Activated CD4-positive, alpha-beta T cell treated with anti-CD3 and anti-CD28 coated beads for 48 hours (primary cell): ENCODE results near the gene NCAN.
A peak's percentile ranks its signal among the peaks of the same experiment; 100 is the strongest.
"Not testable (repeated sequence)": the region's sequence is repeated elsewhere in the genome, so short reads cannot be mapped to it uniquely, and the experiment has no call there.

Experiments used
- DNase-seq: peaks from one replicate; pipeline ENCODE4 v3.0.0-alpha.2; 2020

The NCAN gene

DNA sequence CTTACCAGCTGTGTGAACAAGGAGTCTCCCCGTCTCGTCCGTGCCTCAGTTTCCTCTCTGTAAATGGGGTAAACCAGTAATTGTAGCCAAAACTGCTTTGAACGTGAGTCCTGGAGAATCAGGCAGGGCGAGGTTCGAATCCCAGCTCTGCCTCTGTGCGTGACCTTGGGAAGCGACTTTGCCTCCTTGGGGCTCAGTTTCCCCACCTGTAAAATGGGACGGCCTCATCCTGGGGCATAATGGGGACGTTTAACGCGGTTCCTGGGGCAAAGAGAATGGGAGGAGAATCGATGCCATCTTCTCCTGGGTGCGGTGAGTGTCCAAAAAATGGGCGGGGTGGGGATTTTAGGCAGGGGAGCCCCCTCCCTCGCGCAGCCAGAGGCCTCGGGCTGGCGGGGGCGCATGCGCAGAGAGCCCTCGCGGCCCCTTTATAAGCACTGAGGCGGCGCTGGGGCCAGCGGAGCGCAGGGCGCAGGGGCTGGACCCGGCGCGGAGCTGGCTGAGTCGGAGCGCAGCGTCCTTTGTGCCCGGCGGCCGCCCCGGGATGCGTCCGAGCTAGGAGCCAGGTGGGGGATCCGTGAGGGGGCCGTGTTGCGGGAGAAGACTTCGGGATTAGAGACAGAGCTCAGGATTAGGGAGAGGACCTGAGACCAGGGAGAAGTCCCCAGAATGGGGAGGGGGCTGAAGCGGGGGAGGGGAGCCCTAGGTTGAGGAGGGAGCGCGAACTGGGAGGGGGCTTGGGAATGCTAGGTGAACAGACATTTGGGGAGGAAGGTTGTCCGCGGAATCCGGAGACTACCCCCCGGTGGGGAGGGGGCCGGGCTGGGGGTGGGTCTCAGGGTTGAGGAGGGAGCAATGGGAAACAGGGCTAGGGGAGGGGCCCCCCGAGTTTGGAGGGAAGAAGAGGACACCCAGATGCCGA lies at the start of gene NCAN:
Gene NCAN (plus strand): TSS at position 460 of the 922 bp plus-strand sequence. CDS start 4,996 bp downstream, outside the sequence.
- no peak for DNase-seq

DNA sequence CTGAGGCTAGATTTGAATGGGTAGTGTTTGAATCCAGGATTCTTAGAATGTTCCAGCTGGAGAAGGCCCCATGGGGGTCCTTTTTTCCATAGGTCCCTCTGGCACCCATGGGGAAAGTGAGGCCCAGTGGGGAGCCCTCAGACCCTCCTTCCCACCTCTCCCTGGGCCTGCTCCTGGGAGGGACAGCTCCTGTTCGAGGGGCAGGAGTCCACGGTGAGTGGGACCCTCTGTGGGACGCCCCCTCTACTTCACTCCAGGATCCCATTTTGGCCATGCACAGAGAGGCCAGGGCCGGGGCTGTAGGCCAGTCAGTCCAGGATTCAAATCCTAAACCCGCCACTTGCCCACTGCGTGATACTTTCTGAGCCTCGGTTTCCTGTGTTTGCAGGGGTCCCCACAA lies 49.3 kb upstream of the NCAN start:
- DNase-seq: no peak

DNA sequence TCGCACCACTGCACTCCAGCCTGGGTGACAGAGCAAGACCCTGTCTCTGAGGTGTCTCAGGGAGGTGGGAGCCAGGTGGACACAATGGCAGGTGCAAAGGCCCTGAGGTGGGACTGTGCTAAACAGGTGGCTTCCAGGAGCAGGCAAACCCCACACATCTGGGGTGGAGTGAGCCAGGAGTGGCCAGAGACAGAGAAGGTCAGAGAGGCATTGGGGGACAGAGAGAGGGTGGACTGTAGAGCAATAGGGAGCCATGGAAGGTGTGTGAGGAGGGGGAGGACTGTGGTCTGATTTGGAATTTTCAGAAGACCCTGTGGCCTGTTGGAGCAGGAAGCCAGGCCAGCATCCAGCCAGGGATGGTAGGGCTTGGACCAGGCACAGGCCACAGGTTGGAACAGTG lies 46.4 kb upstream of the NCAN start:
- DNase-seq: no peak

DNA sequence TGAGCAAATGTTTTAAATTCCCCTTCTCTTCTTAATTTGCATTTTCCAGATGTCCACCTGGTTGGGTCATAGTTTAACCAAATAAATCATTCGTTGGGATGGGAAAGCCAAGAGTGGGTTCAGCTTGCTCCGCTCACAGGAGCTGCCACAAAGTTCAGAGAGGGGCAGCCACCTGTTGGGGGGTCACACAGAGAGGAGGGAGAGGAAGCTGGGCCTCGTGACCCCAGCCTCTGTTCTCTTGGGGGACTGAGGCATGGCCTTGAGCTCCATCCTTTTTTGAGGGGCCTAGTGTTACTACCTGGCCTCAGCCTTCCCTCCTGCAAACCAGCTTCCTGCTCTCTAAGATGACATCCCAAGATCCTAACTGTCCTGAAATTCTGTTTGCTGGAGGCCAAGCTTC lies 44.1 kb upstream of the NCAN start:
- no peak for DNase-seq

DNA sequence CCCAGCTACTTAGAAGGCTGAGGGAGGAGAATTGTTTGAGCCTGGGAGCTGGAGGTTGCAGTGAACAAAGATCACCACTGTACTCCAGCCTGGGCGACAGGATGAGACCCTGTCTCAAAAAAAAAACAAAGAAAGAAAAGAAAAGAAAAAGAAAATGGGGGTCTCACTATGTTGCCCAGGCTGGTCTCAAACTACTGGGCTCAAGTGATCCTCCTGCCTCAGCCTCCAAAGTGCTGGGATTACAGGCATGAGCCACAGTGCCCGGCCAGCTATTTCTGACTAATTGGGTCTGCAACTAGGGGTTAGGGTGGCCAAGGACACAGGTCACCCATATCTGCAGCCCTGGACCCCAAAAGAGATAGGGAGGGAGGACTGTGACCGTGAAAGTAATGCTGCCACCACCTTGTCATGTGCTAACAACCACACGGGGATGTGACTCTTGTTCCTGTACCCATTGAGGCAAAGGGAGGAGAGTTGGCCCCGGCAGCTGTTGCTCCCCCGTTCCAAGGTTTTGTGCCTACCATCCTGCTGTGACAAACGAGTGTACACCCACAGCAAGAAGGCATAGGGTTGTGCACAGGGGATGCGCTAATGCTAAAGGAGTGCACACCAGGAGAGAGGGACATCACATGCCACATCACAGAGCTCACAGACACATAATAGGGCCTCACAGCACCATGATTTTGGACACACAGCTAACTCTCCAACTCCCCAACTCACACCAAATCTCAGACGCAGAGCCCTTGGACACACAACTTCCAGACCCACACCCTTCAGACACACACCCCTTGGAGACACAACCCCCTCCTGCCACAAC lies 42.3 kb upstream of the NCAN start:
- DNase-seq: no peak

DNA sequence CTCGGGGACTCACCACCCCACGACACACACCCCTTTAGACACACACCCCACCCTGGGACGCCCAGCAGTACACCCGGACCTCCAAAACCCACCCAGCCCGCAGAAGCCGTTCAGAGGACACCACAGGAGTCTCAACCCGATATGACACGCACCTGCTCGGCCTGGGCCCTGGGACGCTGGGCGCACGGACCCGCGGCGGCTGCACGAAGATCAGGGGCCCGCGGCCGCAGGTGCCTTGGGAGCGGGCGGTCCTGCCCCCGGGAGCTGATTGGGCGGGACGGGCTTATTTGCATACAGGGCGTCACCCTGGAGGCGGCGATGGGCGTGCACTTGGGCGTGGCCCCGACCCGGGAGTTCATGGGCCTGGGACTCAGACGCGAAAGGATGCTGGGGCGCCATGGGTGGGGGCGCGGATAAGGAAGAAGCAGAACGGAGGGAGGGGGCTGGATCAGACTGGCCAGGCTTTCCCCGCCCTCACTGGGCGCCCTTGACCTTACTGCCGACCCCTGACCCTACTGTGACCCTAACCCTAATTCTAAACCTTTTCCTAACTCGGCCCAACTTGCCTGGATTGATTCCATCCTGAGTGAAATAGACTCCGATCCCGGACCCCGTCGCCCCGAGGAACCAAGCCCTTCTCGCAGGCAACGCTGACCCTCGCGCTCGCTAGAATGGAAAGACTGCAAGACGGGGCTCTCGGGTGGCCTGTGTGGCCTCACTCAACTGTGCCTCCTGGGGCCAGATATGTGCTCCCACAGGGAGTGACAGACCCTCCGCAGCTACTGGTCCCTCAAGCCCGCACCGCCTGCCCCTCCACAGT lies 41.5 kb upstream of the NCAN start, which contains the start of gene MEF2B:
Gene MEF2B (minus strand): TSS at position 211 of the 820 bp plus-strand sequence. CDS start 19,528 bp downstream, outside the sequence.
- DNase-seq: peak; percentile 91

DNA sequence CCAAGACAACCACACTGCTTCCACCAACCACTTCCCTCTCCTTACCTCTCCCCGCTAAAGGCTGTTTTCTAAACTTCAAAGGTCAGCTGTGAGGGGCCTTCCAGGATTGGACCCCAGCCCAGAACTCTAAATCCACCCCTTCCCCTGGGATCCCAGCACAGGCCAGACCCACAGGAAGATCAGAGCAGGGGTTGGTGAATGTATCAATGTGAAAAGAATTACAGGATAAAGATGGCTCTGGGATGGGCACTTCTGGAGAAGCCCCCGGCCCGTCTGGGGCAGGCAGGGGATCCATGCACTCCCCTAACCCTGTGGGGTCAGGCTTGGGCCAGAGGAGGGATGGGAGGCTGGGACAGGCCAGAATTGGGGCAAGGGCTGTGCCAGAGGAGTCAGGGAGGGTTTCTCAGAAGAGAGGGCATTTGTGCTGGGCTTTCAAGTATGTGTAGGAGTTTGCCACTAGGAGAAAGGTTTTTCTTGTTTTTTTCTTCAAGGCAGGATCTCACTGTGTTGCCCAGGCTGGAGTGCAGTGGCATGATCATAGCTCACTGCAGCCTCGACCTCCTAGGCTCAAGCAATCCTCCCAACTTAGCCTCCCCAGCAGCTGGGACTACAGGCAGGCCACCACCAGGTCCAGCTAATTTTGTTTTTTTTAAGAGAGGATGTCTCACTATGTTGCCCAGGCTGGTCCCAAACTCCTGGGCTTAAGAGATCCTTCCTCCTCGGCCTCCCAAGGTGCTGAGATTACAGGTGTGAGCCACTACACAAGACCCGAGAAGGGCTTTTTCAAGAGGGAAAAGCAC lies 40.7 kb upstream of the NCAN start:
- DNase-seq: no peak

DNA sequence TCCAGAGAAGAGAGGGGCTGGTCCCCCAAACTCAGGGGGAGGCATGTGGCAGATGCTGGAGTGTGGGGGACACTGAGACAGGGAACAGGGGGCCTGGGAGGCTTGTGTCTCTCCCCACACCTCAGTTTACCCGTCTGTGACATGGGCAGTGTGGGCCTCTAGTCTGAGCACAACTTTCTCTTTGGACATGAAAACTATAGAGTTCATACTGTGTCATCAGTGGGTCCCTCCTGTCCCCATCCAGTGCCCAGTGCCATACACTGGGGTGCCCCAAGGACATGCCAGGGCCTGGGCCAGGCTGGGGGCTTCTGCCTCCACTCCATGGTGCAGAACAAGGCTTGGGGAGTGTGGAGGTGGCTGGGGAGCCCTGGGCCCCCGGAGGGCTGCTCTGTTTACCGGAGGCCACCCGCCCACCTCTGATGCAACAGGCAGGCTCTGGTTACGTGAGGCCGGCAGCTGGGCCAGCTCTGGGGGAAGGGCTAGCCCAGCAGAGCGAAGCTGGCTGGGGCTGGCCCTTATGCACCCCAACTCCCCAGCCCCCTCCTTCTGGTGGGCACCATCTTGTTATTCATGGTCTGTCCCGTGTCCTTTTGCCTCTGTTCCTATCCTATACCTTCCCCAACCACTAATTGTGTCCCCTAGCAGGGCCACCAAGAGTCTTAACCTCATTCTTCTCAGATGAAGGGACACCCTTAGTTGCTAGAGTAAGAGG lies 39.8 kb upstream of the NCAN start:
- DNase-seq: no peak

DNA sequence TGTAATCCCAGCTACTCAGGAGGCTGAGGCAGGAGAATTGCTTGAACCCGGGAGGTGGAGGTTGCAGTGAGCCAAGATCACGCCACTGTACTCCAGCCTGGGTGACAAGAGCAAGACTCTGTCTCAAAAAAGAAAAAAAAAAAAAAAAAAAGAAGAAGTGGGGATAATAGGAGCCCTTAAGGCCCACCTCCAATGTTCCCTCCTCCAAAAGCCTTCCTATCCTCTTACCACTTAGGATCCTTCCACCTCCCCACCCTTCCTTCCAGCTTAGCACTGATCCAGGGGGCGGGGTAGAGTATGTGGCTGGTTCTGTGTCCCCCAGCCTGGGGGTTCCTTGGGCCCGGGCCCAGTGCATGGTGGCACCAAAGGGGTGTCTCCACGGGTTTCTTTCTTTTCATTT lies 38.5 kb upstream of the NCAN start:
- not testable (repeated sequence) for DNase-seq

DNA sequence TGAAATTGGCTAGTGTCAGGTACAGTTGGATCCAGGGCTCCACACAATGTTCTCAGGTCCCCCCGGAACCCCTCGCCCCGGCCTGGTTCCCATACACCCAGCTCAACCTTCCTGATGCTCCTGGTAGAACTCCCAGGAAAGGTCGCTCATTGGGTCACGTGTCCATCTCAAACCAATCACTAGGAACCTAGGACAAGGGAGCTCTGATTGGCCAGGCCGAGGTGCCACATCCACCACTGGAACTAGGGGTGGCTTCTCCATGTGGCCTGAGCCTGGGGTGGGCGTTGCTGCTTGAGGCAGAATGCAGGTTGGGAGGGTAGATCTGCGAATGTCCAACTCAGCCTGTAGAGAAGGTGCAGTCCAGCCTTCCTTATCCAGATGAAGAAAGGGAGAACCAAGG lies 34.8 kb upstream of the NCAN start:
- no peak for DNase-seq

DNA sequence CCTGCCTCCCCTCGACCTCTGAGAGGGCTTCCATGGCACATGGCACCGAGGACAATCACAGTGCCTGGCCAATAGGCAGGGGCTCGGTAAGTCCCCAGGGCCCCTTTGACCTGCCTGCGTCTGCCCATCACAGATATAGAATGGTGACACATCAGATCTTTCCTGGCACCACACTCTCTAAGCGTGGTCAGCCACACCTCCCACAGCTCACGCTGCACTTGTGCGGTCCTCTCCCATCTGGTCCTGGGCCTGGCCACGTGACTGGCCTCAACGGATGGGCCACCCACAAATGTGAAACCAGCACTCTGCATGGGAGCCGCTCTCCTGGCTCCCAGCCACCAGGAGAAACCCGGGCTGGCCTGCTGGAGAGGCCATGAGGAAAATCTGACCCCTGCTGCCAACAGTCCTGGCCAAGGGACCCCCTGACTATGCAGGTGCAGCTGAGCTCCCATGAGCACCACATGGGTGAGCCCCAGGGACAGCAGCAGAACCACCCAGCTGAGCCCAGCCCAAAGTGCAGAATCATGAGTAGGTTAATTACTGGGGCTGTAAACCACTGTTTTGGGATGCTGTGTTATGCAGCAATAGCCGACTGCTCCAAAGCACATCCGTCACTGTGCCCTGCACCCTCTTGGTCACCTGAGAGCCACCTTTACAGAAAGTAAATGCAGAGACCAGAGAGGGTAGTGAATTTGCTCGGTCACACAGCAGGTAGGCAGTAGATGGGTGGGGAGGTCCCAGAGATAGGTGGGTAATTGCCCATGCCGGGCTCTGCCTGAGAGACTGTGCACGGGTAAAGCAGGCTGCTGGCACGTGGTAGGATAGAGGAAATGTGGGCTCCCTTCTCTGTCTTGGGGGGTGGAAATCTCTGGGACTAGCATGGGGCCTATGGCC lies 32.0 kb upstream of the NCAN start:
- no peak for DNase-seq

DNA sequence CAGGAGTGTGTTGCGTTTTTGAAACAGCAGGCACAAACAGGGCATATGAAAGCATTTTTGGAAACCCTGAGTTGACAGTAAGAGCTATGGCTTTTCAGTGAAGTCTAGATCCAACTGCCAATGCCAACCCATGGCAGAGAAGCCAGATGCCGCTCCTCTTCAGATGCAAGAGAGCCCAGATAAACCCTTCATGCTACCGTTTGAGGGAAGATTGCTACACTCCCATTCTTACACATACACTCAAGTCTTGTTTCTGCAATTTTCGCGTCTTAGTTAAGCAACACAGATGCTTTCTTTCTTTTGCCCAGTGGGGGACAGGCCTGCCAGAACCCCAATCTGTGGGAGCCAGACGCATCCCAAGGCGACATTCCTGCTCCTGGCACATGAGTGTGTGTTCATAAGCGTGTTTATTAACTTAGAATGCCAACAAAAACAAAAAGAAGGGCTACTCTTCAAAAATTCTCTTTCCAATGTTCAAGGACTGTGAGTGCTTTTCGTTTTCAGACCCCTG lies 30.2 kb upstream of the NCAN start:
- DNase-seq: no peak

DNA sequence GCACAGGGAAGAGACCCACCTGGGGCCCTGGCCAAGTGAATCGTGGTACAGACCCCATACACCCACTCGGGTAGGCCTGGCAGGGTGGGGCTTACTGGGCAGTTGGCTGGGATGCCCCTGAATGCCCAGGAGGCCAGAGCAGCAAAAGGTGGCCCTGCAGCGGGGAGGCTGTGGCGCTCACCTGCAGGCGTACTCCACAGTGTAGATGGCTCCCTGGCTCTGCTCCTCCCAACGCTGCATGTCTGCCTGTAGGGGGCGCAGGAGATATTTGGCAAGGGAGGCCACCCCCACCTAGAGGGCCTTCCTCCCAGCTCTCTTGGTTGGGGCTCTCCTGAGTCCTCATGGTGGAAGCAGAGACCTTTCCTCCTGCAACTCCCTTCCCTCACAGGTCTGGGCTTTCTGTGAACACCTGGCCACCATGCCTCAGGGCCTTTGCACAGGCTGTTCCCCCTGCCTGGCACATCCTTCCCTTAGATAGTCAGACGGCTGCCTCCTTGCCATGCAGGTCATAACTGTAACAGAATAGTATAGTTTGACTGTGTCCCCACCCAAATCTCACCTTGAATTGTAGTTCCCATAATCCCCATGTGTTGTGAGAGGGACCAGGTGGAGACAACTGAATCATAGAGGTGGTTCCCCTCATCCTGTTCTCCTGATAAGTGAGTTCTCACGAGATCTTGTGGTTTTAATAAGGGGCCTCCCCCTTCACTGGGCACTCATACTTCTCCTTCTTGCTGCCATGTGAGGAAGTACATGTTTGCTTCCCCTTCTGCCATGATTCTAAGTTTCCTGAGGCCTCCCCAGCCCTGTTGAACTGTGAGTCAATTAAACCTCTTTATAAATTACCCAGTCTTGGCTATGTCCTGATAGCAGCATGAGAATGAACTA lies 25.7 kb upstream of the NCAN start:
- peak; percentile 72 for DNase-seq

DNA sequence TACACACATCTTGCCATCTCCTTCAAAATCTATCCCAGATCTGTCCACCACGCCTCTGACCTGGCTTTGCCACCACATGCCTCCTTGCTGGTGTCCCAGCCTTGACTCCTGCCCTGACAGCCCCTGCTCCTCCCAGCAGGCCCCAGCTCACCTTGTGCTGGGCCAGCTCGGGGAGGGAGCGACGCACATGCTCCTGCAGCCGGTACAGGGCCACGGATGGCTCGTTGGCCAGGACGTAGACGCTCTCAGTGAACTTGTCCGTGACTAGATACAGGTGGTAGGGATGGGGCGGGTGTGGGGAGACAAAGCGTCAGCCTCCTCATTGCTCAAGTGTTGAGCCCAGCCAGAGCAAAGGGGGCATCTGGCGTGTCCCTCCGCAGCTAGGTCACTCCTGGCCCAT lies 25.0 kb upstream of the NCAN start:
- DNase-seq: no peak

DNA sequence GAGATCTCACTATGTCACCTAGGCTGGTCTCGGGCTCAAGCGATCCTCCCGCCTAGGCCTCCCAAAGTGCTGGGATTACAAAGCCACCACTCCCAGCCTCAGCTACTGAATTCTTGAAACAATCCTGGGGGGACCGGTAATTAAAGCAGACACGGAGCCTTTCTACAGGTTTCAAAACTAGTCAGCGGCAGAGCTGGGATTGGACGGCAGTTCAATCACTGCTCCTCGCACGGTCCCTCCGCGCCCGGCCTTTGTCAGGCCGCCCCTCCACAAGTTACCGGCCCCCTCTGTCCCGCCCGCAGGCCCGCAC lies 20.0 kb upstream of the NCAN start:
- DNase-seq: no peak

DNA sequence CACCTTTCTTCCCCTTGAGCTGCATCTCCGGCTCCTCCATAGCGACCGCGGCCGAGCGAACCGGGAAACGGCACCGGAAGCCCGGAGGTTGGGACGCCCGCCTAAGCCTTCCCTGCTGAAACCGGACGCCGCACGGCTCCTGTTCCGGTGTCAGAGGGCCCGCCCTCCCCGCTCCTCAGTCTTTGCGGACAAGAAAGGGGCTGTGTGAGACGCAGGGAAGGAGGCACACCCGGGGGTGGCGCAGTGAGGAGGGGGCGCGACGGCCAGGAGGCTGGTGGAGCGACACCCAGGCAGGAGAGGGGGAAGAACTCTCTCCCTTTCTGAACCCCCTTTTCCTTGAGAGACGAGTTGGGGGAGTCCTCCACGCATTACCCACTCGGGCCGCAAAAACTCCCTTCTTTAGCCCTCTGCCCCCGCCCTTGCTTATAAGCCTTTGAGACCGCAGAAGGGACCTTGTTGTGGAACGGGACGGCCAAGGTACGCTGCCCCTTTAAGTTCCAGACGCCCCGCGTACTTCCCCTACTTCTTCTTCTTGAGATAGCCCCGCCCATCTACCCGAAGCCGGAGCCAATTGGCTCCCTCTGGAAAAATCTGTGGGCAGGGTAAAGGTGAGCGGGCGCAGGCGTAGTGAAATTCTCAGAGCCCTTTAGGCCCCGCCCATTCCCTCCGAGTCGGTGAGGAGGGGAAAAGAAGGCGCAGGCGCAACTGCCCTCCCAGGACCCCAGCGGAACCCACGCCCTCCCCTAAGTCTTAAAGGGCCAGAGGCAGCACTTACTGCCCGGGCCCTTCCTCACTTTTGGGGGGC lies 19.5 kb upstream of the NCAN start, which contains the start of the genes BORCS8 and RFXANK:
Gene BORCS8 (minus strand): TSS at position 75 of the 805 bp plus-strand sequence. CDS start 35 bp downstream, at position 40.
Gene RFXANK (plus strand): TSS at position 181 of the 805 bp plus-strand sequence. CDS start 1,689 bp downstream, outside the sequence.
- peak; percentile 100 for DNase-seq

DNA sequence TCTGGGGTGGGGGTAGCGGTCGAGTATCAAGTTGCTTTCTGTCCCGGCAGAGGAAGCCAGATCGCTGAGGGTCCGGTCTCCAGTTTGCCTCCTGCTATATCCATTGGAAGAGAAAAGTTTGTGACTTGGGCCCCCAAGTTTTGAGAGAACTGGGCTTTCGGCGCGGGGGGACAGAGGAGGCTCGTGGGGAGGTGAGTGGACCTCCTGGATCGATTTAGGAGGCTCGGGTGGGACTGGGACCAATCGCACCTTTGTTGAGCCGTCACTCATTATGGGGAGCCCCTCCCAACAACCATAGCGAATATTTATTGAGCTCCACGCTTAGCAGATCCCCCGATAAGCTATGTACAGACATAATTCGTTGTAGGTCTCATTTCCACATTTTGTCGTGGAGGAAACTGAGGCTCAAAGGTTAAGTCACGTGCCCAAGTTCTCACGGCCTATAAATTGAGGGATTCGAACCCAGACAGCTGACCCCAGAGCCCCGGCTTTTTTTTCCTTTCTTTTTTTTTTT lies 18.8 kb upstream of the NCAN start:
- DNase-seq: no peak

DNA sequence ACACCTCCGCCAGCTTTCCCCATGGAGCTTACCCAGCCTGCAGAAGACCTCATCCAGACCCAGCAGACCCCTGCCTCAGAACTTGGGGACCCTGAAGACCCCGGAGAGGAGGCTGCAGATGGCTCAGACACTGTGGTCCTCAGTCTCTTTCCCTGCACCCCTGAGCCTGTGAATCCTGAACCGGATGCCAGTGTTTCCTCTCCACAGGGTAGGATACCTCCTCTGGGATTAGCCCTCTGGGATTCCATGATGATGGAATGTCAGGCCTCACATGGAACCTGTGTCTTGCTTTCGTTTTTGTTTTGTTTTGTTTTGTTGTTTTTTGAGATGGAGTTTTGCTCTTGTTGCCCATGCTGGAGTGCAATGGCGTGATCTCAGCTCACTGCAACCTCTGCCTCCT lies 17.8 kb upstream of the NCAN start:
- DNase-seq: no peak
